GM18870 (cell line): ENCODE results near the gene VWA1.
"Not testable (repeated sequence)": the region's sequence is repeated elsewhere in the genome, so short reads cannot be mapped to it uniquely, and the experiment has no call there.

Source experiments
- ATAC-seq: cut with Tn5 transposase; IDR thresholded peaks from one replicate; pipeline ENCODE4 v1.9.1; 2021; ENCODE audit warnings: moderate library complexity; ENCODE audit not compliant: unreplicated experiment

The VWA1 gene

GRCh38 chr1:1422465-1423244 is 12.8 kb upstream of the VWA1 start:
- ATAC-seq = no peak

GRCh38 chr1:1423245-1423597 is 12.3 kb upstream of the VWA1 start:
- ATAC-seq = no peak

DNA sequence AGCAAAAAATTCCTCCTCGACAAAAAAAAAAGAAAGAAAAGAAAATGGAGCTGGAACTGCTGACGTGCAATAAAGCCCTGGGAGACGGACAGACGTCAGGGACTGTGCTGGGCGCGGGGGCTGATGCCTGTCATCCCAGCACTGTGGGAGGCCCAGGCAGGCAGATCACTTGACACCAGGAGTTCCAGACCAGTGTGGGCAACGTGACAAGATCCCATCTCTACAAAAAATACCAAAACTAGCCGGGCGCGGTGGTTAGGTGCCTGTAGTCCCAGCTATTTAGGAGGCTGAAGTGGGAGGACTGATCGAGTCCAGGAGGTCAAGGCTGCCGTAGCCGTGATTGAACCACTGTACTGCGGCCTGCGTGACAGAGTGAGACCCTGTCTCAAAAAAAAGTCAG is 10.8 kb upstream of the VWA1 start:
- no peak for ATAC-seq

- ATAC-seq = no peak
Observed at GRCh38 chr1:1425426-1425752, 10.1 kb upstream of the VWA1 start.

- no peak for ATAC-seq
Observed at GRCh38 chr1:1425753-1426495, 9.6 kb upstream of the VWA1 start.

DNA sequence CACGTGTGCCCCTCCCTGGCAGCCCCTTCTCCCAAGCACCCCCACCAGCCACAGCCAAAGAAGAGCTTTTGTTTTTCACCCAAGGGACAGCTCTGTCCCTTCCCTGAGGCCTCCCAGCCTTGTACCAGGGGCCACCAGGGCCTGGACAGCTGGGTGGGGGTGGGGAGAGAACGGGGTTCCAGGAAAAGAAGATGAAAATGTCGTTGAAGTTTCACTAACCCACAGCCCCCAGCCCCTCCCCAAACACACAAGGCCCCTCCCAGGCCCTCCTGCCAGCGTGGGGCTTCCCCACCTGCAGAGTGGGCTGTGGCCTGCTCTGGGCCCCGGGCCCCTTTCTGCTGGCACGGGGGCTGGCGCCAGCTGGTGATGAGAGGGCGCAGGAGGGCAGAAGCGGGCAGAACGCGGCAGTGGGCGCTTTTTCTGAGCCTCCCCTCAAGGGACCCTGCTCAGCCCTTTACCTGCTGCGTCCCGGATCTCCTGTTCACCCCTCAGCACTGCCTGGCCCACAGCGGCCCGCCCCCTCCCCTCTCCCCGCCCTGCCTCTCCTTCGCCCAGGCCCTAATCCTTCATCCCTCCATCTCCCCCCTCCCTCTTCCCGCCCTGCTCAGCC is 8.9 kb upstream of the VWA1 start:
- ATAC-seq = no peak

GRCh38 chr1:1427106-1427819 is 8.2 kb upstream of the VWA1 start:
- no peak for ATAC-seq

- no peak for ATAC-seq
Observed at GRCh38 chr1:1427820-1428148, 7.7 kb upstream of the VWA1 start.

- ATAC-seq = no peak
Observed at GRCh38 chr1:1428174-1428573, 7.3 kb upstream of the VWA1 start.

- not testable (repeated sequence) for ATAC-seq
Observed at GRCh38 chr1:1428967-1429366, 6.5 kb upstream of the VWA1 start.

- no peak for ATAC-seq
Observed at GRCh38 chr1:1429671-1430073, 5.8 kb upstream of the VWA1 start.

- no peak for ATAC-seq
Observed at GRCh38 chr1:1430114-1430982, 5.1 kb upstream of the VWA1 start.

GRCh38 chr1:1430992-1431844 is 4.3 kb upstream of the VWA1 start:
- ATAC-seq = no peak

GRCh38 chr1:1431845-1432273 is 3.6 kb upstream of the VWA1 start:
- ATAC-seq = no peak

- no peak for ATAC-seq
Observed at GRCh38 chr1:1432274-1432950, 3.1 kb upstream of the VWA1 start.

GRCh38 chr1:1432951-1433803 is 2.3 kb upstream of the VWA1 start:
- ATAC-seq = no peak

GRCh38 chr1:1433804-1434130 is 1.7 kb upstream of the VWA1 start:
- no peak for ATAC-seq

- ATAC-seq = no peak
Observed at GRCh38 chr1:1434131-1434823, 1.2 kb upstream of the VWA1 start.
